GM13976 (cell line): ENCODE measurements around the gene SHOC2.

Experiments used
- DNase-seq: peaks from one replicate; pipeline ENCODE4 v3.0.0; 2012; ENCODE audit warnings: low spot score
- CTCF ChIP-seq: IDR thresholded peaks from 2 replicates; pipeline ENCODE4 v1.5.1; 2012; ENCODE audit warnings: borderline replicate concordance, mild to moderate bottlenecking; ENCODE audit not compliant: insufficient read depth; ENCODE audit errors: extremely low read depth, missing control alignments, control extremely low read depth
- in situ Hi-C: fragments of 300-500 bp; cut with MboI; formaldehyde crosslinking; loops from one replicate; pipeline ENCODE4 v1.12.0; 2022; ENCODE audit warnings: low sequenced_read_pairs, mixed read lengths, inconsistent platforms; ENCODE audit not compliant: unreplicated experiment

The SHOC2 gene

GRCh38 chr10:110900983-110901382, 18.4 kb upstream of the SHOC2 start:
- in situ Hi-C loops, result no loop called here
- TF ChIP-seq CTCF, result no peak
- DNase-seq, result no peak

DNA sequence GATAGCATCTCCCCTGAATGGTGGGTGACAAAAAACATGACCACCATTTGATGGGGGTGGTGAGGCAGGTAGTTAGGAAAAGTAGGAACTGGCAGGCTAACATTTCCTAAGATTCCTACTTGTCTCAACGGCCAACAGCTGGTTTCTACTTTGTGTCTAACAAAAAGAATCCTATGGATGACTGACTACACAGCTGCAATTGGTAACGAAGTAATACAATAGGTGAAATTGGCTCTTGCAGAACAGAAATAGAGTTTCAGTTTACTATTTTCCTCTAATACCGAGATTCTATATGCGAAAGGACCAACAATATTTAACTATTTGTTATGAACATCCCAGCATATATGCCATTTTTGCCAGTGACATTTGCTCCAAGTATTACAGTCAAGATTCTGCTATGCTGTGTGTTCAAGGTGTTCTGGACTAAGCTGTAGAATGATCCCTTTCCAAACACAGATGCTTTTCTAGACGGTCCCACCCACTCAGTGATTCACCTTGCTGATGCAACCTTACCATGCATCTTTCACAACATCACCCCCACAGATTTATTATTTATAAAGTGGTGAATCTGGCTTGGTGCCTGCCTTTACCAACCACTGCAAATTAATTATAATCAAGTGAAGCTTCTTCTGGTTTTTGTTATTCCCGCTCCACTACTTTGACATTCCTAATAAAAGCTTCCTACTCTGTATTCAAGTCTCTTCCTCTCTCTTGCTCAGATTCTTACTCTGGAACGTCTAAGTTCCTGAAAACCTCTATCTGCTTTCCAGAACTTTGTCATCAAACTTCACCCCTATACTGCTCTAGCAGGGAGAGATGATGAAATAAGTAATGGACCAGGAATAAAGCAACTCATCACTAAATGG, 17.2 kb upstream of the SHOC2 start:
- no peak for TF ChIP-seq CTCF
- in situ Hi-C loops, result no loop called here
- no peak for DNase-seq

GRCh38 chr10:110903280-110904278, 15.8 kb upstream of the SHOC2 start:
- in situ Hi-C loops, result no loop called here
- TF ChIP-seq CTCF, result no peak
- no peak for DNase-seq

DNA sequence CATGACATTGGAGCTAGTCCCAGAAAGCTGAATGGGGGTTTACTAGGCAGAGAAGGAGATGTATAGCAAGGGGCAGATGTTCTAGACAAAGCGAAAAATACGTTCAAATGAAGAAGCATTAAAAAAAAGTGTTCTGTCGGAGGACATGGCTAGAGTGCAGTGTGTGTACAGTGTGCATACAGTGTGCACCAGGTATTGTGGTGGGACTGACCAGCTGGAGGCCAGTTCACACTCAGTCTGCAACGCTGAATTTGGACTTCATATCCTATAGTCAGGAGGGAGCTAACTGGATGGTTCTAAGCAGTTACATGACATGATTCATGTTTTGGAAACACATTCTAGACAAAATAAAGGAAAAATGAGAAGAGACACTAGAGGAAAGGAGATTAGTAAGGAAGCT, 9.3 kb upstream of the SHOC2 start:
- in situ Hi-C loops, result no loop called here
- DNase-seq, result no peak
- no peak for TF ChIP-seq CTCF

DNA sequence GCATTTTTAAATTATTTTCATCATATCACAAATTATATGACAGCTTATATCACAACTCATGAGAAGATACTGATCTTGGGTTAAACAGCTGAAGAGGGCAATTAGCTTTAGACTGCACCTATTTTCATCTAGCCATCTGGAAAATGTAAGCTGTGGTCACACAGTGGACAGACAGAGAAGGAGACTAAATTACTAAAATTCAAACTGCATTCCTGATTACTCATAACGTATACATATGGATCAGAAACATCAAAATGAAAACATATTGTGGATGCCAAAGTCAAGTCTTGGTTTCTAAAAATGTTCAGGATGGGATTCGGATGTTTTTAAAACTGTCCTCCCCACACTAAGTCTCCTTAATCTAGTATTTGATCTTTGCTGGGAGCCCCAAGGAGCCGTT, 7.0 kb upstream of the SHOC2 start:
- no peak for DNase-seq
- in situ Hi-C loops, result no loop called here
- TF ChIP-seq CTCF, result no peak

- no peak for TF ChIP-seq CTCF
- DNase-seq, result no peak
- in situ Hi-C loops, result no loop called here
These were observed 5.0 kb upstream of the SHOC2 start for GRCh38 chr10:110914431-110914830.
